HG02678 (cell line): ENCODE results near the gene S100A5.

Experiments used
- ATAC-seq: cut with Tn5 transposase; IDR thresholded peaks from one replicate; pipeline ENCODE4 v1.9.1; 2021; ENCODE audit warnings: mild to moderate bottlenecking, moderate library complexity; ENCODE audit not compliant: unreplicated experiment

Gene S100A5

DNA sequence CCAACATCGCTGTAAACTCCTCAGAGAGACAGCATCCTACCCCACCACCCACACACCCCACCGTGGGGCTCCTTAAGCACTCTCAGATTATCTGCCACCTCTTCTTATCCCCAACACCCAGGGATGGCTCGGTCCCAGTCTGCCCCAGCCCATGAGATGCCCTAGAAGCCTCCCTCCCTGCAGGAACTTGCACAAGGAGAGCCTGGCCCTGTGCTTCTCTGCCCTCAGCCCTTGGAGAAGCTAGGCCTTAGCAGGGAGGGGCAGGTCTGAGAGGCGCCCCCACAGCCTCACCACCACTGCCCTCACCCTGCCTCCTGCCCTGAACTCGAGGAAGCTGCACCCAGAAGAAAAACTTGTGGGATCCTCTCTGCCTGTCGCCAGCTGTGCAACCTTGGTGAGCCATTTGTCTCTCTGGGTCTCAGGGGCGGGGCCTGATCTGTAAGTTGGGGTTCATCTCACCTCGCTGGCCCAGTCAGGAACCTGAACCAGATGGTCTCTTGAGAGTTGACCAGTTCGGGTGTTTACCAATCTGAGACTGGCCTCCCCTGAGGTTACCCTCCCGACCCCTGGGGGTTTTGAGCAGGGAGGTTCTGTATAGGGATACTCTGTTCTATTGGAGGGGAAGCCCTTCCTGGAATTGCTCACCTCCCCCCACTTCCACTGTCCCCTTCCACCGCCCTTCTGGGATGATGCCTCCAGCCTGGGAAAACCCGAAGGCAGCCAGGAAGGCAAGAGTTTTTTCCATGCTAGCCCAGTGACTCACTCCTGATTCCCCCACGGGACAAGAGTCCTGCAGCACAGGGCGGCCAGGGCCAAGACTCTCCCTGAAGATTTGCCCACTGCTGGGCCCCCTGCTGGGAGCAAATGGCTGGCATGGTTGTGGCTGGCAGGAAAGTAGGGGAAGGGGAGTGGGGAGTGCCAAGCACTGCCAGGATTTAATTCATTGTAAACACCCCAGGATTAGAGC lies 8.3 kb upstream of the S100A5 start, which contains the start of gene S100A3:
Gene S100A3 (minus strand): TSS at position 537 of the 967 bp plus-strand sequence. CDS start 773 bp downstream, outside the sequence.
- ATAC-seq: no peak

- no peak for ATAC-seq
Observed at GRCh38 chr1:153547560-153548551, 7.1 kb upstream of the S100A5 start.

DNA sequence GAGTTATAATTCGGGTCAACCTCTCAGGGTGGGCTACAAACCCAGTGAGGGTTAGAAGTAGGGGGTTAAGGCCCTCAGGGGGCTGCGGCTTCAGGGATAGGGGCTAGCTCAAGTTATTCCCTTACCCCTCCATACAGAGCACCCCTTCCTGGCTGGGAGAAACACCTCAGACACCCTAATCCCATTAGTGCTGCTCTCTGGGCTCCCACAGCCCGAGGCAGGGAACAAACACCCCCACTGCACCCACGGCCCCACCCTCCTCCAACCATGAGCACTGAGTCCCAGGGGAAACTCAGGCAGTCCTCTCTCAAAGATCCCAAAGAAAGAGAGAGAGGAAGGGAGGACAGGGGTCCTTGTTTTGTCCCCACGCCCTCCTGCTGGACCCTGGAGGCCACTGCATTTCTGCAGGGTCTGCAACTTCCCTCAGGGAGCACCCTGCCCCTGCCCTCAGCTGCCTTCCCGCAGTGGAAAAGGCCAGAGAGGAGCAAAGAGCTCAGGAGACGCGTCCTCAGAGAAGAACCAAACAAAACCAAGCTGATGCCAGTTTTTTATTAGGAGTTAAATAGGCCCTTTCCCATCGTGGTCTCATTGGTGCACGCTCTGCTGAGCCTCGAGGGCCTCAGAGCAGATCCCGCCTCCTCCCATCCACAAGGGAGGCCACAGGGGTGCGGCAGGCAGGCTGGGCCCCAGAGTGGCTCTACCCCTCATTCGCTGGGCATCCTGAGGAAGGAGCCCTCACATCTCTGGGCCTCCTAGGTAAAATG lies 6.2 kb upstream of the S100A5 start:
- ATAC-seq: no peak

GRCh38 chr1:153546371-153546770 lies 5.6 kb upstream of the S100A5 start:
- no peak for ATAC-seq

DNA sequence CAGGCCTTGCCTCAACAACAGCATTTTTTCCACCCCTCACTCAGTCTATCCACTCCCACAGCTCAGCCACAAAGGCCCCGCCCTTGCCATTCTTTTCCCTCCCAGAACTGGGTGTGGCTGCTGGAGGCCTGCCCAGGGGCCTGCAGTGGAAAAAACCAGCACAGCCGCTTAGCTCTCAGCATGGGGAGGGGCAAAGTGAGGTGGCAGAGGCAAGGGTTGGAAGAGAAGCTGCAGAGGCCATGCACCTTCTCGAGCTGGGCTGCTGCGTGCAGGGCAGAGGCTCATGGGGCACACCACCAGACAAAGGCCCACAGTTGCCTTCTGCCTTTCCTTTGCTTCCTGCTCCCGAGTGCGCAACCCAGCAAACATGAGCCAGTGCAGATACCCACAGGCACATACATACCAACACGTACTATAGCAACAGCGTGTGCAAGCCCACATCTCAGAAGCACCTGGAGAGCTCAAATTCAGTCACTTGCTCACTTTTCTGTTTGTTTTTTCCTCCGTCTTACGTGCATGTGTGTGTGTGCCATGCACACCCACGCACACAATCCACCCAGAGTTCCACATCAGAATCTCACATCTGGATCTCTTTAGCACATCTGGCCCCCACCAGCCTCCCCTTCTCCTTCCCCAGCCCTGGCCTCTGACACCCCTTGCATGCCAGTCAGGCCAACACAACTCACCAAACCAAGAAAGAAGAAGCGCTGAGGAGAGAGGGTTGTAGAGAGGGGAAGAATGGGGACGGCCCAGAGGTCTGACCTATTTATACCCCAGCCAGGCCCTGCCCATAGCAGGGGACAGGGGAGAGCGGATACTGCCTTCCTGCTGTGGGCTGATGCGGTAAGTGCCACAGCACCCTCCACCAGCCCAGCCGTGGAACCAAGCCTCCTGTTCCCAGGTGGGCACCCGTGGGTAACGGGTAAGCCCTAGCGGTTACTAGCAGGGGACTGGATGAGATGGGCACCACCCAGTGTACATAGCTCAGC lies 4.6 kb upstream of the S100A5 start, which contains the start of gene S100A4:
Gene S100A4 (minus strand): TSS at position 740 of the 989 bp plus-strand sequence. CDS start 1,012 bp downstream, outside the sequence.
- peak; percentile 80 for ATAC-seq

GRCh38 chr1:153544453-153545066 lies 3.8 kb upstream of the S100A5 start:
- ATAC-seq: no peak

- ATAC-seq: no peak
Observed at GRCh38 chr1:153543736-153544135, 3.0 kb upstream of the S100A5 start.

GRCh38 chr1:153542956-153543711 lies 2.4 kb upstream of the S100A5 start:
- no peak for ATAC-seq

DNA sequence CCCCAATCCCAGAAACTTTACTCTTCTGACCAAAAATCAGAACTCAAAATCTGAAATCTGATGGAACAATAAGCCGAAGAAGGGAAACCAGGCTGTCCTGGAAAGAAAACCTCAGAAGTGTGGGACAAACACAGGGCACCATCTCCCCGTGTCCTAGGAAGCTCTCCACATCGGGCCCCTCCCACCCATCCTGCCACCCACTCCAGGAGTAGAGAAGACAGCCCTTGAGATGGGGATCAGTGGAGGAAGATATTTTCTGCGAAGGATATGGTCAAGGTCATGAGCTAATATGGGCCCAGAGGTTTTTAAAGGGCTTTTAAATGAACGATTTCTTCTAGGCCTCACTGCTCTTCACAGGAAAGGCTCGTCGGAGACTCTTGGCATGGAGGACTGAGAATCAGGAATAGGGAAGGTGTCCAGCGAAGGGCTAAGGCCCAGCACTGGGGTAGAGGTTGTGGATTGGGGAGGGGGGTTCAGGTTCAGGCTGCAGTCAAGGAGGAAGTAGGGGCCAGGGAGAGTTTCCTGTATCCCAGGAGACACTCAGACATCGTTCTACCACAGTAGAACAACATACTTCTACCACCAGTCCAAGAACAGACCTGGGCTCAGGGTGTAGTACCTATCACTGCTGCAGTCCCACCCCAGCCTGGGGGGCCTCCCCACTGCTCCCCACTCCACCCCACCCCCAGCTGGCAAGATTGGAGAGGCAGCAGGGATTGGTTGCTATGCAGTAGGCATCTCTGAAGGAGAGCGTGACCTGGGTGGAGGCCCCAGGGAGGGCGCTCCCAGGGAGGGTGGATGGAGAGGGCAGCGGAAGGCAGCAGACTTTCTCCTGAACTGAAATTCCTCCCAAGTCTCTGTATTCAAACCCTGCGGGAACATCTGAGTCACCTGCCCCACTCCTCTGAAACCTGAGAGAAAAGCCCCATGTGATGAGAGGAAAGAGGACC lies 1.2 kb upstream of the S100A5 start:
- ATAC-seq: no peak

- ATAC-seq: no peak
Observed at GRCh38 chr1:153539395-153540093, 1.2 kb downstream of the S100A5 start.

- ATAC-seq: no peak
Observed at GRCh38 chr1:153538315-153538821, 2.4 kb downstream of the S100A5 start.

DNA sequence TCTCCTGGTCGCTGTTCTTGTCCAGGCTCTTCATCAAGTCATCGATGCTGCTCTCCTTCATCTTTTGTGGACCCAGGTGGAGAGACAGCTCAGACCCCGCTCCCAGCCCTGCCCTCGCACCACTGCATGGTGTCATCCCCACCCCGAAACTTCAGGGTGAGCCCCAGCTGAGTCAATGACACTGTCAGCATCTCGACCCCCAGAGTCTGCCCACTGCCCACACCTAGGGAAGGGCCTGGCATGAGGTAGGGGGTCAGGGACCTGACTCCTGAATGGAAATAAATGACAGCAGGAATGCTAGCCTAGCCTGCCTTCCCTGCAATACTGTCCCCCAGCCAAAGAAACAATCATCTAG lies 3.4 kb downstream of the S100A5 start:
- no peak for ATAC-seq

GRCh38 chr1:153536671-153537375 lies 3.9 kb downstream of the S100A5 start:
- no peak for ATAC-seq

DNA sequence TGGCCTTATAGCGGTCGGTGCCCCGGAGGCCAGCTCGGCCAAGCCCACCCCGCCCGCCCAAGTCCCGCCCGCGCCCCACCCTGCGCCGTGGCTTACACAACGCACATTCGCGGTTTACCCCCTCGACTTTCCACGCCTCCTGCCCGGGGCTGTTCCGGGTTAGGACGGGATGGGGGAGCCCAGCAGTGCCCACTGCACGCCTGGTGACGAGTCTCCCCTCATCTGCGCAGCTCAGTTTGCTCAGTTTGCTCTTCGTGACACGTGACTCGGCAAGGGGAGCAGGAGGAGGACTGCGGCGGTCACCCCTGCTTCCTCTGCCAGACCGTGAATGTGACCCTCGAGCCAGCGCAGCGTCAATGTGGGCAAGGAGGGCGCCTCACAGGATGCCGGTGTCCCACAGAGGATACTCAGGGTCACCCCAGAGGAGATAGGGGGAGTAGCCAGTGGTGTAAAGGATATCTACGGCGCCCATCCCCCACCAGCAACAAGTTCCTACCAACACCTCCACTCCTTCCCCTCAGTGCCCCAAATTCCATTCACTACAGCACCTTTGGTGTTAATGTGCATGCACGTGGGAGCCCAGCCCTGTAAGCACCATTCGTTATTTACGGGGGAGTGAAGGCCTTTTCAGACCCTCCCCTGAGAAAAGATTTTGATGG lies 4.6 kb downstream of the S100A5 start:
- ATAC-seq: peak; percentile 47
